GM19372 (cell line): Measurements from ENCODE around the gene MTF2.

Experiments used
- ATAC-seq: cut with Tn5 transposase; IDR thresholded peaks from one replicate; pipeline ENCODE4 v1.9.1; 2021; ENCODE audit warnings: mild to moderate bottlenecking, low read depth, moderate library complexity; ENCODE audit not compliant: unreplicated experiment

The MTF2 gene

DNA sequence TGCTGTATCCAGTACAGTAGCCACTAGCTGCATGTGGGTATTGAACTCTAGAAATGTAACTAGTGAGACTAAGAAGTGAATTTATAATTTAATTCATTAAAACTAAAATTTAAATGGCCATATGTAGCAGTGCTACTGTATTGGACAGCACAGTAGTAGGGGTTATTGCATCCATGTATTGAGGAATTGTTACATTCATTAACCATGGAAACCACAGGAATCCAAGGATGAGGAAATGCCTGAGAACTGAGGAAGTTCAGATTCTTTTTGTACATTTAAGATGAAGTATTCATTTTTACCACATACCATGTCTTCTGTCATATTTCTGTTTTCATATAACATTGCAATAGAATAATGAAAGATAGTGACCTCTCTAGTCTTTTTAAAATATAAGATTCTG lies 2.6 kb downstream of the MTF2 start:
- no peak for ATAC-seq

DNA sequence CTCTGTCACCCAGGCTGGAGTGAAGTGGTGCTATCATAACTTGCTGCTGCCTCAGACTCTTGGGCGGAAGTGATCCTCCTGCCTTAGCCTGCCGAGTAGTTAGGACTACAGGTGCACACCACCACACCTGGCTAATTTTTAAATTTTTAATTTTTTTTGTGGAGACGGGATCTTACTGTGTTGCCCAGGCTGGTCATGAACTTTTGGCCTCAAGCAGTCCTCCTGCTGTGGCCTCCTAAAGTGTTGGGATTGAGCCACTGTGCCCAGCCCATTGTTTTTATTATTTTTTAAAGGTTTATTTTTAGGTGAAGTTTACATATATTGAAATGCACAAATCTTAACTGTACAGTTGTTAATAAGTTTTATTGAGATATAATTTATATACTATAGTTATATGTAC lies 3.2 kb downstream of the MTF2 start:
- no peak for ATAC-seq

DNA sequence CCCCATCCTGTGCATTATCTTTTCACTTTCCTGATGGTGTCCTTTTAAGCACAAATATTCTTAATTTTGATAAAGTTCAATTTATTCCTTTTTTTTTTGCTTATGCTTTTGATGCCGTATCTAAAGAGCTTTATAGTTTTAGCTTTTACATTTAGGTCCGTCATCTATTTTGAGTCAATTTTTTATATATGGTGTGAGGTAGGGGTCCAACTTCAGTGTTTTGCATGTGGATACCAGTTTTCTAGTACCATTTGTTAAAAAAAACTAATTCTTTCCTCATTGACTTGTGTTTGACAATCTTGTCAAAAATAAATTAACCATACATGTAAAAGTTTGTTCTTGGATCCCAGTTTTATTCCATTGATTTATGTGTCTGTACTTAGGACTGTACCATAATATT lies 4.9 kb downstream of the MTF2 start:
- no peak for ATAC-seq

DNA sequence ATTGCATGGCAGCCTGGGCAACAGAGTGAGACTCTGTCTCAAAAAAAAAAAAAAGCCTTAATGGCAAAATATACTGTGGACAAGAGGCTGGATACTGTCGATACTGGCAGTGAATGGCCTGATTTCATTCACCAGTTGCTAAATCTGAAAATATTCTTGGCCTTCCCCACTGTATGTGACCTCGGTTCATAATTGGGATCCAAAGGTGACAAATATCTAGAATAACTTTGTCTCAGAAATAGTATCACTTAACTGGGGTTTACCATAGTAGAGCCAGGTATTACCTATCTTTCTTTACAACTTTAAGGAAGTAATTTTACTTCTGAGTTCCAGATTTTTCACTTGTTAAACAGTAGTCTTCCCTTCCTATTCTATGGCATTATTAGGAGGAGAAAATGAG lies 8.4 kb downstream of the MTF2 start:
- ATAC-seq: no peak

DNA sequence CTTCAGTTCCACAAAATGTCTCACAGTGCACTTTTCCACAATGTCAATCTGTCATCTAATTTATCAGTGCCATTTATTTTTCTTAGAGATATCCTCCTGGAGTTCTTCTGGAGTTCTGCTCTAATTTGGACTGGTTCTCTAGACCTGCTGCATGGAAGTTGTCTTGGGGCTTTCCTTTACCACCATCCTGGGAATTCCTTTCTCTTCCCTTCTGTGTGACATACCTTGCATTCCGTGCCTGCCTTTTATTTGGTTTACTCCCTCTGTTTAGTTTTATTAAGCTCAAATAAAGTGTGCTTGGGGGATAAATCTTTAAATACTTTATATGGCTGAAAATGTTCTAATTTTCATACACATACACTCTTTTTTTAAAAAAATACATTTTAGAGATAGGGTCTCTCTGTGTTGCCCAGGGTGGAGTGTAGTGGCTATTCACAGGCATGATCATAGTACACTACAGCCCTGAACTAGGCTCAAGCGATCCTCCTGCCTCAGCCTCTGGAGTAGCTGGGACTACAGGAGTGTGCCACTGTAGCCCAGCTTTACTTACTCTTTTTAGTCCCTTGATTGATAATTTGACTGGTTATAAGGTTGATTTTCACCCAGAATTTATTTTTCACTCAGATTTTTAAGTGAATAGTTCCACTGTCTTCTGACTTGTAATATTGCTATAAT lies 14.4 kb downstream of the MTF2 start:
- ATAC-seq: no peak

DNA sequence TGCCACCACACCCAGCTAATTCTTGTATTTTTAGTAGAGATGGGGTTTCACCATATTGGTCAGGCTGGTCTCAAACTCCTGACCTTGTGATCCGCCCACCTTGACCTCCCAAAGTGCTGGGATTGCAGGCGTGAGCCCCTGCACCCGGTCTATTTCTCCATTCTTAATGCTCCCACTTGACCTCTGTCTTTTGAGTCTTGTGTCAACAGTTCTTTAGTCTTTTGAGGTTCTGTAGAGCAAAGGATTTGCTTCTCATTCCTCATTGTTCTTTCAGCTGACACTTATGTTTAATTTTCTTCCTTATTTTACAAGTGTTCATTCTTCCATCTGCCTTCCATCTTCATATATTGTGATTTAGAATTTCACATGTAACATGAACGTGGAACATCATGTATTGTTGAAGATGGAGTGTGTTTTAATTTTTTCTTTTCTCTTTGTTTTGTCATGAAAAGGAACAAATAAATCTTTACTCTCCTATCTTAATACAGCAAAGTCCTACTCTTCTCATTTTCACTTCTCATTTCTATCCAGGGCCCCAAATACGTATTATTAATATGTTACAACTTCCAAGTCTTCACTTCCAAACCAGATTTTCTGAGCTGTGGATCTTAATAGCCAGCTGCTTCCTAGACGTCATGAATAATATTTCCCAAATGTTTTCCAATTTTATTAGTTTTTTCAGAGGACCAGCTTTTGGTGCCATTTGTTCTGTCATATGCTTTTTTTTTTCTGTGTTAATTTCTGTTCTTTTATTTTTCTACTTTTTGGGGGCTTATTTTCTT lies 16.9 kb downstream of the MTF2 start:
- ATAC-seq: no peak

DNA sequence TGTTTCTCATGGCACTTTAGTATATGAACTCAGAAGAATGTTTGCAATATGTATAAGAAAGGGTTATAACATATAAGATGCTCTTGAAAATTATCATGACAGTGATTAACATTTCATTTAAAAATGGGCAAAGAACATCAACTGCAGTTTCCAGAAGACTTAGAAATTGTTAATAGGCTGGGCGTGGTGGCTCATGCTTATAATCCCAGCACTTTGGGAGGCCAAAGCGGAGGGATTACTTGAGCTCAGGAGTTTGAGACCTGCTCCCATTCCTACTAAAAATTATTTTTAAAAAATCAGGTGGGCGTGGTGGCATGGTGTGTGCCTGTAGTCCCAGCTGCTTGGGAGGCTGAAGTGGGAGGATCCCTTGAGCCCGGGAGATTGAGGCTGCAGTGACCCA lies 23.1 kb downstream of the MTF2 start:
- no peak for ATAC-seq

DNA sequence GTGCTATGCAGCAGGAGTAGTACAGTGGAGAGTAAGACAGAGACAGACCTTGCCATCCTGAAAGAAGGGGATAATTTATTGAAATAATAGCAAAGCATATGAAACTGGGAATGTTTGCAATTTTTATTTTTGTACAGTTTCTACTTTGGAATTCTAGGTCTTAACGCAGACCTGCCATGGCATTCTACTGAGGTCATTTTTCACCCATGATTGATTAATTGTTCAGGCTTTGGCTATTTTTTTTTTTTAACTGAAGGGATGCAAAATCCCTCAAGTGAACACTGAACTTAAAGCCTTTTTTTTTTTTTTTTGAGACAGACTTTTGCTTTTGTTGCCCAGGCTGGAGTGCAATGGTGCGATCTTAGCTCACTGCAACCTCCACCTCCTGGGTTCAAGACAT lies 27.1 kb downstream of the MTF2 start:
- ATAC-seq: no peak

DNA sequence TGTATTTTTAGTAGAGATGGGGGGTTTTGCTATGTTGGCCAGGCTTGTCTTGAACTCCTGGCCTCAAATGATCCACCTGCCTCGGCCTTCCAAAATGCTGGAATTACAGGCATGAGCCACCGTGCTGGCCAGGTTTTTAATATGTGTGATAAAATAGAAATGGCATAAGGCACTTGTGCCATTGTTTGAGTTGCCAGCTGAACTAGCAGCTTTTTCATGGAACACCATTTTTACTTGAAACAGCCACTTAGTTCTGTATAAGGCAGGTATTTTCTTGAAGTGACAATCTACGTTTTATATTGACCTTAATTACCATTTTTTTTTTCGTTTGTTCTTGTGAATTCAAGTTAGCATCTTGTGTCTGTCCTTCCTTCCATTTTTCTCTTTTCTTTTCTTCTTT lies 28.3 kb downstream of the MTF2 start:
- no peak for ATAC-seq

DNA sequence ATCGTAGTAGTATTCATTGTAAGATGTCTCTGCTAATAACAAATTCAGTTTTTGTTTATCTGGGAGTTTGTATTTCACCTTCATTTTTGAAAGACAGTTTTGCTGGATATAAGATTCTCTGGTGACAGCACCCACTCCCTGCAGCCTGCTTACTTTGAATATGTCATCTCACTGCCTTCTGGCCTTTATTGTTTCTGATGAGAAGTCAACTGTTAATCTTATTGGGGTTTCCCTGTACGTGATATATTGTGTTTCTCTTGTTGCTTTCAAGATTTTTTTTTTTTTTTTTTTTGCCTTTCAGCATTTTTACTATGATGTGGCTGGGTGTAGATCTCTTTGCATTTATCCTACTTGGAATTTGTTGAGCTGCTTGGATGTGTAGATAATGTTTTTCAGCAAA lies 29.3 kb downstream of the MTF2 start:
- ATAC-seq: no peak

DNA sequence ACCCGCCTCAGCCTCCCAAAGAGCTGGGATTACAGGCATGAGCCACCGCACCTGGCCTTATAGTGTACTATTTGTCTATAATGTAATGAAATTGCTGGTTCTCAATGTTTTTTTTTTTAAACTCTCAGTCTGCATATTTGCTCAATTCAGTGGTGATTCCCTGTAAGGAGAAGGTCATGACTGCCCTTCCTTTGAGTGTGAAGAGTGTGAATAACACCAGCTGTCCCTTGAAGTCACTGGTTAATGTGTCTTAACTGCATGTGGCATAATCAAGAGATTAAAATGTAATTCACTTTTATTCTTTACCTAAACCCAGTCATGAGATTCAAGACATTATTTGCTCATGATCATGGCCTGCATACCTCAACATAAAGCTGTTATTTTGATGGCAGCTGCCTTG lies 30.5 kb downstream of the MTF2 start:
- no peak for ATAC-seq

DNA sequence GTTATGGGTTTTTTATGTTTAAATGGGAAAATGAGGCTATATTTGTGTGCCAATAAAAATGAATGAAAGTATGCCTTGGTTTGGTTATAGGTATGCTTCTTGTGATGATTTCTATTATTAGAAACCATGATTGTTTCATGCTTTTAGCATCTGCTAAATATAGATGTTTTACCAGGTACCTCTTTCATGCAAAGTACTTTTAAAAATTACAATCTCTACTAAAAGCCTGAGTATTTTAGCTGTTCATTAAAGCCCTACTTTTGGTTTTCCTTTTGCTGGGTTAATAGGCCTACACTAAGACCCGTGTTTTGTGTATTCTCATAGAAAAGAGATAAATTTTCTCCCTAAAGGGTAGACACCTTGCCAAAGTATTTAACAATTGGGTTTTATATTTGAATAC lies 32.0 kb downstream of the MTF2 start:
- no peak for ATAC-seq

DNA sequence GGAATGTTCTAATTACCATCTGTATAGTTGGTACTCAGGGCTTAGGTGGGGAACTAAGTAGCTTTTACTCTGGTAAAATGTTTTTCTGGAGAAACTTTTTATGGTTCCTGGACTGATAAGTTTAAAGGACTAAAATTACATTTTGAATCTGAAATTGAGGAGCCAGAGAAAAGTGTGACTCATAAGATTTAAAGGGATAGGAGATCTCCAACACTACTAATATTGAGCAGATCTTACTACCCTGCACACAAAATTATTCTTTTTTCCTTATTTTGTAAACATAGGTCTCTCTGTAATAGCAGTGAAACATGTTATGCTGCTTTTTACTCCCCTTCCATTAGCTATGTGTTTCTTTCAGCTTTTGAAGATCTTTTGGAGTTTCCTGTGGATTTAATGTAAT lies 32.5 kb downstream of the MTF2 start:
- ATAC-seq: no peak

DNA sequence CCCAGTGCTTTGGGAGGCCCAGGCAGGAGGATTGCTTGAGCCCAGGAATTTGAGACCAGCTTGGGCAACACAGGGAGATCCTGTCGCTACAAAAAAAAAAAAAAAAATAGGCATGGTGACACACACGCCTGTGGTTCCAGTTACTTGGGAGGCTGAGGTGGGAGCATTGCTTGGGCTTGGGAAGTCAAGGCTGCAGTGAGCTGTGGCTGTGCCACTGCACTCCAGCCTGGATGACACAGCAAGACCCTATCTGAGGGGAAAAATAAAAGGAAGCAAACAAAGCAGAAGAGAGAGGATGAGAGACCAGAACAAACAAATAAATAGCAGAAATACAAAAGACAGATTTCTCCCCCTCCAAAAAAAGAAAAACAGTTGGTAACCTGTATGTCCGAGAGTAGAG lies 34.0 kb downstream of the MTF2 start:
- ATAC-seq: no peak

DNA sequence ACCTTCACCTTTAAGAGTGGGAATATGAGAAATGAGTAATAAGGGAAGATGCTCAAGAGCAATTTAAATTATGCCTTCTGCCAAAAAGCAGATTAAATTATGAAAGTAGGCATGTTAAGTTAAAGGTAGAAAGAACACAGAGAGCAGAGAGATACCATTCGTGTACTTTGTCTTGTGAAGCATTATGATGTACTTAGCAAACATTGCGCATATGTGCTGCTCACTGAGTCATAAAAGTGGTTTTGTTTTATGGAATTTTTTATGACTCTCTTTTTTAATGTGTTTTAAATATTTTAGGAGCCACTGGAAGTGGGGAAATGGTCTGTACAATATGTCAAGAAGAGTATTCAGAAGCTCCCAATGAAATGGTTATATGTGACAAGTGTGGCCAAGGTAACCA lies 35.3 kb downstream of the MTF2 start:
- no peak for ATAC-seq

DNA sequence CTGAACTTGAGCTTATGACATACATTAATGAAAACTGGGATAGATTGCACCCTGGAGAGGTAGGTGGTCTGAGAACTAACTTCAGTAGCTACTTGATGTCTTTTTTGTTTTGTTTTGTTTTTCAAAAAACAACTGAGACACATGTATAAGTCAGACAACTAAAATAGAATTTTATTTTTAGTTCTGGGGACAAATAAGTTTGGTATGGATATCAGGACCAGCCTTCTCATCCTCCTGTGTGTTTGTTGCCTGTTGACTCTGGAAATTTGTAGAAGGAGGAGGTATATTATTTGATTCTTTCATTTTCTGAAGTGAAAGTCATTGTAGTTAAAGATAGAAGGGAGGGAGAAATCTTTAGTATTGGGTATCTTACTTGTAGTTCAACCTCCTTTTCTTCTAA lies 41.5 kb downstream of the MTF2 start:
- no peak for ATAC-seq

DNA sequence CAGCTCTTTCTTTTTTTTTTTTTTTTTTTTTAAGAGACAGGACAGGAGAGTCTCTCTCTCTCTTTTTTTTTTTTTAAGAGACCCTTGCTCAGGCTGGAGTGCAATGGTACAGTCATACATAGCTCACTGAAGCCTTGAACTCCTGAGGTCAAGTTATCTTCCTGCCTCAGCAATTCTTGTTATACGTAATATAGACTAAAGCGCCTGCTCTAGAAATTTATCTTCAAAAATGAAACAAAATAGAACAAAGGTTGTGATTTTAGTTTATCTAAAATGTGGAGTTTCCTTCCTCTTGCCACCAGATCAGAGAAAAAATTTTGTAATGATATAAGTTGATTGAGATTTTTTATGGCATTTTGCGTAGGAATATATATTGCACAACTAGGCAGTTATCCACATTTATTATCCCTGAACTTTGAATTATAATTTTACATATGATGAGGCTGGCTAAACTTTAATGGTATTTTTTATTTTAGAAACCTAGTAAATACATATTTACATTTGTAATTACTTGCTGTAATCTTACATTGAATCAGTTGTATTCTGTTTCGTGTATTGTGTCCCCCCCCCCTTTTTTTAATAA lies 44.2 kb downstream of the MTF2 start:
- ATAC-seq: no peak

DNA sequence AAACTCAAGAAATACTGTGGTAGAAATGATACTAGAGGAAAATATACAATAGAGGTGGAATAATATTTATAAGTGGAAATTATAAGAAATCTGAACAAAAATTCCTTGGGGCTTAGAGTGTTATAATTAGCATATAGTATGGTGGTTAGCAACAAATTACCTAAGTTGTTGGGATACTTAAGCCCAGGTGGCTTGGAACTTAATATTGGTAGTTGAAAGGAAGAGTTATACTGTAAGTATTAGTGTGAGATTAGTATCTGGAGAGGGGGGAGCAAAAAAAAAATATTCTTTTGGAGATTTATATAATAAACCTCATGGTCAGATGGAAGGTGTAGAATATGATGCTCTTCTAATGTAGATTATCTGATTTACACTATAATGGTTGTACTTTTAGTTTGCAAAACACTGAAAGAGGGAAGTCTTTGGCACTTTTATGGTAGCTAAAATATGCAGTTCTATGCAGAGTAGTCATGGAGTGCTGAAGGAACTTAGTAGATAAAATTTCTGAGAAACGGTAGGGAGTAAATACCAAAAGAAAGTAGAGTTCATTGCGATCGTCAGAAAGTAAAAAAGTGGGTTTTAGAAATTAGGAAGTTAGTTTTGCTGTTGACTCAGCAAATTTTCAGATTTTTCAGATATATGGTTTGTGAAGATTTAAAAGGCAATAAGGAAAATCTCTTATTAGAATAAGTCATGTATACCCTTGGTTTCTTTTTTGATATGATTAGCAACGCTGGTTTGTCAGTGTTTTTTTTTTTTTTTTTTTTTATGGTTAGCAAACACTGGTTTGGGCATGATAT lies 45.7 kb downstream of the MTF2 start:
- no peak for ATAC-seq

DNA sequence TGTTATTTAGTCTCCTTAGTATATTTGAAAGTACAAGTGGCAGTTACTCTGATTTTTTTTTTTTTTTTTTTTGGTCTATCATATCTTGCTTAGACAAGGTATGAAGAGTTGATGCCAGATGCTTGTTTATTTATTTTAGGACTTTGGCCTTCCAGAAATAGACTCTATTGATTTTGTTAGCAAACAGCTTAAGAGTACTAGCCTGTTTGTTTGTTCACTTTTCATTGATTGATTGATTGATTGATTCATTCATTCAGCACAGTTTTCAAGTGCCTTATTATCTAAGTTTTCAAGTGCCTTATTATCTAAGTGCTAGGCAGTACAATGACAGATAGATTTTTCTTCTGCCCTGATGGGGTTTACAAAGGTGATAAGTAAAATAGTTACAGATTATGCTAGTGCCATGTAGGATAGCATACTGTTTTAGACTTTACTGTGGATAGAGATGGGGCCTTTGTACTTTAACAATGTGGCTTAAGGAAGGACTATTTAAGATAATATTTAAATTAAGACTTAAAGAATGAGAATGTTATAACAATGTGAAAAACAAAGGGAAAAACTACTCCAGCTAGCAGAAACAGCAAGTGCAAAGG lies 50.5 kb downstream of the MTF2 start:
- ATAC-seq: no peak

DNA sequence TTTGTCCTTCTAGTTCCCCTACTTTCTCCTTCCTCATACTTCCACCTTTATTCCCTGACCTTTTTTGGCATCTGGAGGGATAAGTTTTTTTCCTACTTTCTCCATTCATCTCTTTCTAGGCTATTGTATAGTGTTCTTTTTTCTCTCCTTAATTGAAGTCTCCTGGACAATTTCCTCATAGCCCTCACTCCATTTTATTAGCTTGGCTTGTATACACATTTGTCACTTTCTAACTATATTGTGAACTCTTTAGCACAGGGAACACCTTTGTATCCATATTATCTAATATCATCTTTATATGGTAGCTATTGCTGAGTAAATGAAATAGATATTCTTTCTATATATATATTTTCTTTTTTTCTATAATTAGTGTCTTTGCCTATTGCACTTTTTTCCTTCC lies 53.6 kb downstream of the MTF2 start:
- no peak for ATAC-seq

DNA sequence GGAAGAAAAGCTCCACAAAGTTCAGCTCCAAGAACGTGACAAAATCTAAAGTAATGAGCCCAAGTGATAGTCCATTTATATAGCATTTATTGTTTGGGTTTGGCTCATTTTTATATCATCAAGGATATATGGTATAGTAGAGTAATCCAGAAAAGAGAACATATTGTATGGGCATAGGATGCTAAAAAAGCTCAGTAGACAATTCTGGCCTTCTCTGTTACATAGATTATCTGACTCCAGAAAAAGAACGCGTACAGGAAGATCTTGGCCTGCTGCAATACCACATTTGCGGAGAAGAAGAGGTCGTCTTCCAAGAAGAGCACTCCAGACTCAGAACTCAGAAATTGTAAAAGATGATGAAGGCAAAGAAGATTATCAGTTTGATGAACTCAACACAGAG lies 57.4 kb downstream of the MTF2 start:
- ATAC-seq: no peak
